MM.1S (cell line): Measurements from ENCODE around the gene SCP2D1.

Experiments
- DNase-seq: peaks from one replicate; pipeline ENCODE4 v3.0.0-alpha.2; 2015
- H2AFZ ChIP-seq: fragments of 300-600 bp; sonication (generic); 2 replicates; pipeline ENCODE4 v1.6.0; 2016; ENCODE audit warnings: antibody characterized with exemption, low read length
- H3F3A ChIP-seq: fragments of 300-600 bp; sonication (generic); 2 replicates; pipeline ENCODE4 v1.6.1; 2016; ENCODE audit warnings: mild to moderate bottlenecking, antibody characterized with exemption, low read length, moderate library complexity, mixed read lengths; ENCODE audit not compliant: insufficient read depth
- H3K27ac ChIP-seq: fragments of 300-600 bp; sonication (generic); 2 replicates; pipeline ENCODE4 v1.5.1; 2016; ENCODE audit warnings: mild to moderate bottlenecking, low read length
- H3K27me3 ChIP-seq: fragments of 300-600 bp; sonication (generic); replicated peaks from 2 replicates; pipeline ENCODE4 v1.6.0; 2016; ENCODE audit warnings: low read length; ENCODE audit not compliant: insufficient read depth
- H3K36me3 ChIP-seq: fragments of 300-600 bp; sonication (generic); replicated peaks from 2 replicates; pipeline ENCODE4 v1.6.1; 2016; ENCODE audit warnings: mild to moderate bottlenecking, low read length, mixed read lengths; ENCODE audit not compliant: insufficient read depth
- H3K4me1 ChIP-seq: fragments of 300-600 bp; sonication (generic); 2 replicates; pipeline ENCODE4 v1.6.1; 2016; ENCODE audit warnings: low read length, mixed read lengths
- H3K4me2 ChIP-seq: fragments of 300-600 bp; sonication (generic); 2 replicates; pipeline ENCODE4 v1.6.0; 2016; ENCODE audit warnings: low read depth, low read length
- H3K4me3 ChIP-seq: fragments of 300-600 bp; sonication (generic); 2 replicates; pipeline ENCODE4 v1.5.1; 2016; ENCODE audit warnings: low read length, mixed read lengths
- H3K79me2 ChIP-seq: fragments of 300-600 bp; sonication (generic); 2 replicates; pipeline ENCODE4 v1.6.1; 2016; ENCODE audit warnings: mixed run types, low read length, mixed read lengths
- H3K9ac ChIP-seq: fragments of 300-600 bp; sonication (generic); 2 replicates; pipeline ENCODE4 v1.6.1; 2016; ENCODE audit warnings: low read length, mixed read lengths
- H3K9me2 ChIP-seq: fragments of 300-600 bp; sonication (generic); replicated peaks from 2 replicates; pipeline ENCODE4 v1.6.1; 2016; ENCODE audit warnings: mild to moderate bottlenecking, low read length, mixed read lengths; ENCODE audit not compliant: insufficient read depth
- H3K9me3 ChIP-seq: fragments of 300-600 bp; sonication (generic); replicated peaks from 2 replicates; pipeline ENCODE4 v1.6.1; 2016; ENCODE audit warnings: mild to moderate bottlenecking, low read length, mixed read lengths; ENCODE audit not compliant: insufficient read depth
- H4K20me1 ChIP-seq: fragments of 300-600 bp; sonication (generic); 2 replicates; pipeline ENCODE4 v1.6.1; 2016; ENCODE audit warnings: mild to moderate bottlenecking, low read length, moderate library complexity, mixed read lengths; ENCODE audit not compliant: insufficient read depth
- EZH2 ChIP-seq: fragments of 300-600 bp; sonication (generic); optimal IDR thresholded peaks from 2 replicates; pipeline ENCODE3; 2017; ENCODE audit warnings: low read depth, mild to moderate bottlenecking, antibody characterized with exemption, low read length, mixed read lengths
- EZH2phosphoT487 ChIP-seq: fragments of 300-600 bp; sonication (generic); IDR thresholded peaks from 2 replicates; pipeline ENCODE4 v1.6.1; 2018; ENCODE audit warnings: antibody characterized with exemption, low read length
- TF ChIP-seq, protein P1 (sequence below): fragments of 300-600 bp; sonication (generic); IDR thresholded peaks from 2 replicates; pipeline ENCODE4 v1.5.1; 2016; ENCODE audit warnings: antibody characterized with exemption, low read length, mixed read lengths

Gene SCP2D1

DNA sequence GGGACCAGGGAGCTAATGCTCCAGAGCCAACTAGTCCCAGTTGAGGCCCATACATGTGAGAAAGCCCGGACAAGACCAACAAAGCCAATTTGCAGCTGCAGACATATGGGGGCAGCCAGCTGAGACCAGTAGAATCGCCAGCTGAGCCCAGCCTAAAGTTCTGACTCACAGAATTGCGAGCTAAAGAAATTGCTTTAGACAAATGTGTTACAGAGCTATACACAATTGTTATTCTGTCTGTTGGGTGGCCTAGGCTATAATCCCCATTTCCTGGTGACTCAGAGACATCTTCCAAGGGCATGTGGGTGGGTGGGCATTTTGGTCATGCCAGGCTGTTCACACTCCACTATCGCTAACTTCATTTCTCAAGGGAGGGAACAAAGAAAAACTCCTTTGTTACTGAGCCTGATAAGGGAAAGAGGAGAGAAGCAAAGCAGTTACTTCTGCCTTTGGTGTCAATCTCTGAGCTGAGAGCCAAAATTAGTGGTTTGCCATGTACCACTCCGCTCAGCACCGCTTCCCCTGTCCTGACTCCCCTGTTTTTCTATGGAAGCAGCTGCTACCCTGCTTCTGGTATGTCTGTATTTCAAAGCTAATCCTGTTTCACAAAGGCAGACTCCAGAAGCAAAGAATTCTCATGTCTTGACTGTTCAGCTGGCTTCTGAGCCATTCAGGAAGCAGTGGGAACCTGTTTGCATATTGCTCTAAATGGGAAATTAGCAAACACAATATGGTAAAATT is 26.1 kb downstream of the SCP2D1 start:
- Histone ChIP-seq H3K9me3 (no peaks in the 10 kb centered on the region), H2AFZ (no peak overlapping the region), H3K9ac (no peak overlapping the region), H3K4me1 (no peaks in the 10 kb centered on the region), H3K27ac (no peak overlapping the region), H3F3A (no peaks in the 10 kb centered on the region), H3K27me3 (no peaks in the 10 kb centered on the region), H3K4me3 (no peak overlapping the region), H3K79me2 (no peaks in the 10 kb centered on the region), H4K20me1 (no peaks in the 10 kb centered on the region), H3K36me3 (no peaks in the 10 kb centered on the region), H3K9me2 (no peaks in the 10 kb centered on the region), H3K4me2 (no peak overlapping the region)
- TF ChIP-seq EZH2 (no peak), EZH2phosphoT487 (no peak)
- TF ChIP-seq, protein P1, sequence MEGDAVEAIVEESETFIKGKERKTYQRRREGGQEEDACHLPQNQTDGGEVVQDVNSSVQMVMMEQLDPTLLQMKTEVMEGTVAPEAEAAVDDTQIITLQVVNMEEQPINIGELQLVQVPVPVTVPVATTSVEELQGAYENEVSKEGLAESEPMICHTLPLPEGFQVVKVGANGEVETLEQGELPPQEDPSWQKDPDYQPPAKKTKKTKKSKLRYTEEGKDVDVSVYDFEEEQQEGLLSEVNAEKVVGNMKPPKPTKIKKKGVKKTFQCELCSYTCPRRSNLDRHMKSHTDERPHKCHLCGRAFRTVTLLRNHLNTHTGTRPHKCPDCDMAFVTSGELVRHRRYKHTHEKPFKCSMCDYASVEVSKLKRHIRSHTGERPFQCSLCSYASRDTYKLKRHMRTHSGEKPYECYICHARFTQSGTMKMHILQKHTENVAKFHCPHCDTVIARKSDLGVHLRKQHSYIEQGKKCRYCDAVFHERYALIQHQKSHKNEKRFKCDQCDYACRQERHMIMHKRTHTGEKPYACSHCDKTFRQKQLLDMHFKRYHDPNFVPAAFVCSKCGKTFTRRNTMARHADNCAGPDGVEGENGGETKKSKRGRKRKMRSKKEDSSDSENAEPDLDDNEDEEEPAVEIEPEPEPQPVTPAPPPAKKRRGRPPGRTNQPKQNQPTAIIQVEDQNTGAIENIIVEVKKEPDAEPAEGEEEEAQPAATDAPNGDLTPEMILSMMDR, result no peak
- no peak for DNase-seq

DNA sequence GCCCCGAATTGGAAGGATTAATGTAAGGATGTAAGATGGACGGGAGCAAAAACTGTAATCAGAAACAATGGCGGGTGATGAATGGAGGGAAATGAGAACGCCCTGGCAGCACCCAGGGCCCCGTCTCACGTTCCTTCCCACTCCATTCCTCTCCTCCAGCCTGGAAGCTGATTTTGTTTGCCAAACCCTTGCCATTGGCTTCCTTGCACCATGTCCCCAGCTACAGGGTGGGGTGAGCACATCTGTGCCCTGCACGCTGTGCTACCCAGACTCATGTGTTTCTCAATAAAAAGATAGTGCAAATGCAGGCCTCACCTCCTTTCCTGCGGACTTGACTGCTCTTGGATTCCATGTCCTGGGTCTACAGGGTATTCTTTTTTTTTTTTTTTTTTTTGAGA is 26.7 kb downstream of the SCP2D1 start:
- H3K4me2 ChIP-seq, result no peak overlapping the region
- no peaks in the 10 kb centered on the region for H3F3A ChIP-seq
- H3K9me3 ChIP-seq, result no peaks in the 10 kb centered on the region
- no peaks in the 10 kb centered on the region for H4K20me1 ChIP-seq
- no peaks in the 10 kb centered on the region for H3K4me1 ChIP-seq
- no peak overlapping the region for H2AFZ ChIP-seq
- no peaks in the 10 kb centered on the region for H3K27me3 ChIP-seq
- TF ChIP-seq EZH2 (no peak), EZH2phosphoT487 (no peak)
- TF ChIP-seq, protein P1, result no peak
- no peak overlapping the region for H3K4me3 ChIP-seq
- no peaks in the 10 kb centered on the region for H3K36me3 ChIP-seq
- no peaks in the 10 kb centered on the region for H3K79me2 ChIP-seq
- H3K9me2 ChIP-seq, result no peaks in the 10 kb centered on the region
- no peak for DNase-seq
- H3K9ac ChIP-seq, result no peak overlapping the region
- no peak overlapping the region for H3K27ac ChIP-seq

DNA sequence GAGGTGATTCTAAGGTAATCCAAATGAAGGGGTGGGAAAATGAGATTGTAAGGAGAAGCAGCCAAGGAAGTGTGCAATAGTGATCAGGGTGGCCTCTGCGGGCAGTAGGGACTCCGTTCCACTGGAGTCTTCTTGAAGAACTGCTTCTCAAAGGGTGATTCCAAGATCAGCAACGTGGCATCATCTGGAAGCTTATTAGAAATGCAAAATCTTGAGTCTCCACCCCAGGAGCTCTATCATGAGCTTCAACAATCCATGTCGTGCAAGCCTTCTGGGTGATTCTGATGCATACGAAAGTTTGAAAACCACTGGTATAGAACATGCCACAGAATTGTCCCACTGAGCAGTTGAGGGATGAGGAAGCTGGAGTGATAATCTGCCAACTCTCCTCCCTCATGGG is 31.4 kb downstream of the SCP2D1 start:
- no peak overlapping the region for H3K4me3 ChIP-seq
- TF ChIP-seq, protein P1, result no peak
- TF ChIP-seq EZH2, result no peak
- no peak for TF ChIP-seq EZH2phosphoT487
- H3K9me2 ChIP-seq, result no peaks in the 10 kb centered on the region
- H3K9me3 ChIP-seq, result no peaks in the 10 kb centered on the region
- H3K36me3 ChIP-seq, result no peaks in the 10 kb centered on the region
- no peak for DNase-seq
- no peaks in the 10 kb centered on the region for H3F3A ChIP-seq
- H3K79me2 ChIP-seq, result no peaks in the 10 kb centered on the region
- no peak overlapping the region for H3K4me2 ChIP-seq
- H3K27ac ChIP-seq, result no peak overlapping the region
- no peaks in the 10 kb centered on the region for H3K27me3 ChIP-seq
- H3K4me1 ChIP-seq, result no peaks in the 10 kb centered on the region
- H4K20me1 ChIP-seq, result no peaks in the 10 kb centered on the region
- H3K9ac ChIP-seq, result no peak overlapping the region
- H2AFZ ChIP-seq, result no peak overlapping the region
